Pancreas (tissue), 10 donors: Measurements from ENCODE around the gene RAP1GAP. TPM values are rescaled to one million over a fixed set of nuclear protein-coding genes. Genes with fewer than 3 reads are reported as not detected.

ENCODE experiments used
- ATAC-seq, 4 donors: fragments of 200-7000 bp; cut with Tn5 transposase; one replicate each; pipeline versions ENCODE4 v1.8.0 to v1.9.1; 2020; ENCODE audit warnings: mild to moderate bottlenecking in 4 of 4, moderate library complexity in 4 of 4
- DNase-seq, 6 donors: peaks; one replicate each; pipeline ENCODE4 v3.0.0-alpha.2; 2020
- FAIRE-seq: peaks from 2 replicates; lab custom pipeline; 2012; peaks lifted over from hg19 to GRCh38; lab: Jason Lieb, UNC
- H3K27ac ChIP-seq, 4 donors: fragments of 200-600 bp; sonication (generic); 1 replicate in 3 of 4; 2 replicates in 1 of 4; pipeline versions ENCODE4 v1.5.0 to v1.8.0; 2020
- H3K27me3 ChIP-seq, 4 donors: fragments of 200-600 bp; one replicate each; pipeline ENCODE4 v1.8.0; 2021
- H3K36me3 ChIP-seq, 3 donors: fragments of 200-600 bp; sonication (generic) in 1 of 3; one replicate each; pipeline versions ENCODE4 v1.5.0 to v1.8.0; 2020 to 2021
- H3K4me1 ChIP-seq, 3 donors: fragments of 200-600 bp; one replicate each; pipeline ENCODE4 v1.8.0; 2021
- H3K4me3 ChIP-seq, 4 donors: fragments of 200-600 bp; sonication (generic) in 2 of 4; one replicate each; pipeline versions ENCODE4 v1.5.0 to v1.8.0; 2020 to 2021
- H3K9me3 ChIP-seq, 4 donors: fragments of 200-600 bp; one replicate each; pipeline ENCODE4 v1.8.0; 2021
- WGBS, 2 donors: extraction: QIAGEN DNeasy Blood & Tissue Kit; methylation state at CpG; one replicate each; pipeline ENCODE4 v1.1.7; 2013; 5-methylcytosine and 5-hydroxymethylcytosine counted together
- intact Hi-C, 3 donors: fragments of 100-400 bp; cut with DNase I; formaldehyde crosslinking; loops; one replicate each; pipeline versions ENCODE4 v1.11.1 to v1.14.2; 2022
- polyA plus RNA-seq, 2 donors: library from polyadenylated mRNA; stranded (reverse); fragments of 200-250 nt; gene quantifications; one replicate each; pipeline ENCODE4 v1.2.3, GENCODE V29; 2013
- total RNA-seq, 6 donors: library from RNA; stranded (reverse); fragmentation: NEBNext Ultra II Directional in 4 of 6; extraction: Animal tissue kit (Norgen Biotek cat#: 25700) in 4 of 6; gene quantifications; one replicate each; pipeline versions ENCODE4 v1.2.1 to v1.2.4, GENCODE V29; 2021 to 2023
- TF ChIP-seq, protein P1 (sequence below), 4 donors: fragments of 200-600 bp; sonication (generic) in 3 of 4; IDR thresholded peaks; one replicate each; pipeline versions ENCODE4 v1.5.0 to v1.8.0; 2021; ENCODE audit warnings: antibody characterized with exemption in 4 of 4
- donor health status: healthy with polysubstance abuse.
- donor health status: DM: no; HTN: no; CAD: no; lungs with moderate emphysema.
- donor health status: DM: no; HTN: no; CAD: no.
- donor health status: control.
- donor health status: control.
- donor health status: Bipolar disorder and iron deficiency.
- donor health status: DM: yes; HTN: yes; CAD: no.
- donor health status: DM: no; HTN: no; CAD: no.
- donor health status: DM: no; HTN: no; CAD: no.
- donor health status: DM: yes; HTN: yes; CAD: no.

Gene RAP1GAP
- total and polyA plus RNA-seq, 8 donors, result 53.4 to 100 (median 73.0) TPM

GRCh38 chr1:21626921-21627339 lies 42.2 kb downstream of the RAP1GAP start:
- Histone ChIP-seq H3K27me3 (no peaks in the 10 kb centered on the region), H3K9me3 (no peaks in the 10 kb centered on the region), H3K4me3 (no peak overlapping the region), H3K4me1 (peaks cover 26 to 37% (median 28%) of the 10 kb centered on the region in 3 donors), H3K36me3 (no peaks in the 10 kb centered on the region), H3K27ac (no peak overlapping the region)
- peak in 1 of 6 donors; percentile 17 for DNase-seq
- intact Hi-C loops, result no loop called here
- WGBS, 2 donors, result 83 to 87% methylated on average over 11 of the region's 11 CpGs
- ATAC-seq, result no peak
- no peak for FAIRE-seq
- TF ChIP-seq, protein P1, sequence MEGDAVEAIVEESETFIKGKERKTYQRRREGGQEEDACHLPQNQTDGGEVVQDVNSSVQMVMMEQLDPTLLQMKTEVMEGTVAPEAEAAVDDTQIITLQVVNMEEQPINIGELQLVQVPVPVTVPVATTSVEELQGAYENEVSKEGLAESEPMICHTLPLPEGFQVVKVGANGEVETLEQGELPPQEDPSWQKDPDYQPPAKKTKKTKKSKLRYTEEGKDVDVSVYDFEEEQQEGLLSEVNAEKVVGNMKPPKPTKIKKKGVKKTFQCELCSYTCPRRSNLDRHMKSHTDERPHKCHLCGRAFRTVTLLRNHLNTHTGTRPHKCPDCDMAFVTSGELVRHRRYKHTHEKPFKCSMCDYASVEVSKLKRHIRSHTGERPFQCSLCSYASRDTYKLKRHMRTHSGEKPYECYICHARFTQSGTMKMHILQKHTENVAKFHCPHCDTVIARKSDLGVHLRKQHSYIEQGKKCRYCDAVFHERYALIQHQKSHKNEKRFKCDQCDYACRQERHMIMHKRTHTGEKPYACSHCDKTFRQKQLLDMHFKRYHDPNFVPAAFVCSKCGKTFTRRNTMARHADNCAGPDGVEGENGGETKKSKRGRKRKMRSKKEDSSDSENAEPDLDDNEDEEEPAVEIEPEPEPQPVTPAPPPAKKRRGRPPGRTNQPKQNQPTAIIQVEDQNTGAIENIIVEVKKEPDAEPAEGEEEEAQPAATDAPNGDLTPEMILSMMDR (IDR thresholded peaks at IDR 0.05), result no peak

- WGBS, 2 donors, result 49 to 56% methylated on average over 13 of the region's 13 CpGs
- H3K36me3 ChIP-seq, result no peaks in the 10 kb centered on the region
- H3K9me3 ChIP-seq, result no peaks in the 10 kb centered on the region
- no peak overlapping the region for H3K4me3 ChIP-seq
- ATAC-seq, result no peak
- peak in 1 of 6 donors; percentile 23 for DNase-seq
- H3K27me3 ChIP-seq, result no peaks in the 10 kb centered on the region
- peak overlapping the region; percentile 60 to 96 (median 86) for H3K27ac ChIP-seq
- H3K4me1 ChIP-seq, result peaks cover 24 to 31% (median 26%) of the 10 kb centered on the region in 3 donors
- no peak for FAIRE-seq
- intact Hi-C loops, result no loop called here
- TF ChIP-seq, protein P1 (IDR thresholded peaks at IDR 0.05), result no peak
Measured at GRCh38 chr1:21625390-21626190, 43.6 kb downstream of the RAP1GAP start.

GRCh38 chr1:21624571-21625389 lies 44.4 kb downstream of the RAP1GAP start:
- H3K4me1 ChIP-seq, result peaks cover 24 to 32% (median 26%) of the 10 kb centered on the region in 3 donors

GRCh38 chr1:21623410-21623961 lies 45.7 kb downstream of the RAP1GAP start:
- TF ChIP-seq, protein P1 (IDR thresholded peaks at IDR 0.05), result no peak
- Histone ChIP-seq H3K27ac (peak overlapping the region; percentile 79 to 96 (median 92)), H3K36me3 (no peaks in the 10 kb centered on the region), H3K4me3 (peak overlapping the region in 1 of 4 donors; percentile 1), H3K9me3 (no peaks in the 10 kb centered on the region), H3K4me1 (peaks cover 26 to 36% (median 35%) of the 10 kb centered on the region in 3 donors), H3K27me3 (no peaks in the 10 kb centered on the region)
- DNase-seq (peak; percentile 94 to 98 (median 96)), FAIRE-seq (no peak), ATAC-seq (peak; percentile 71 to 81 (median 78))
- 11 to 16% methylated on average over 10 of the region's 10 CpGs for WGBS, 2 donors
- intact Hi-C loops, result no loop called here

More at GRCh38 chr1:21624571-21625389, 44.4 kb downstream of the RAP1GAP start:
- TF ChIP-seq, protein P1 (IDR thresholded peaks at IDR 0.05), result no peak
- no peak for FAIRE-seq
- Histone ChIP-seq H3K36me3 (no peaks in the 10 kb centered on the region), H3K27ac (peak overlapping the region; percentile 60 to 96 (median 86)), H3K4me3 (peak overlapping the region in 1 of 4 donors; percentile 1), H3K27me3 (no peaks in the 10 kb centered on the region), H3K9me3 (no peaks in the 10 kb centered on the region)
- WGBS, 2 donors, result 17 to 23% methylated on average over 11 of the region's 11 CpGs
- peak; percentile 6 to 24 (median 17) for ATAC-seq
- DNase-seq, result peak in 4 of 6 donors; percentile 61 to 76 (median 69)
- intact Hi-C loops, result no loop called here
